HG03159 (cell line): Measurements from ENCODE around the gene ADAMTSL2.

ENCODE experiments used
- ATAC-seq: cut with Tn5 transposase; IDR thresholded peaks from one replicate; pipeline ENCODE4 v1.9.1; 2021; ENCODE audit warnings: mild to moderate bottlenecking, moderate library complexity; ENCODE audit not compliant: unreplicated experiment

The ADAMTSL2 gene

DNA sequence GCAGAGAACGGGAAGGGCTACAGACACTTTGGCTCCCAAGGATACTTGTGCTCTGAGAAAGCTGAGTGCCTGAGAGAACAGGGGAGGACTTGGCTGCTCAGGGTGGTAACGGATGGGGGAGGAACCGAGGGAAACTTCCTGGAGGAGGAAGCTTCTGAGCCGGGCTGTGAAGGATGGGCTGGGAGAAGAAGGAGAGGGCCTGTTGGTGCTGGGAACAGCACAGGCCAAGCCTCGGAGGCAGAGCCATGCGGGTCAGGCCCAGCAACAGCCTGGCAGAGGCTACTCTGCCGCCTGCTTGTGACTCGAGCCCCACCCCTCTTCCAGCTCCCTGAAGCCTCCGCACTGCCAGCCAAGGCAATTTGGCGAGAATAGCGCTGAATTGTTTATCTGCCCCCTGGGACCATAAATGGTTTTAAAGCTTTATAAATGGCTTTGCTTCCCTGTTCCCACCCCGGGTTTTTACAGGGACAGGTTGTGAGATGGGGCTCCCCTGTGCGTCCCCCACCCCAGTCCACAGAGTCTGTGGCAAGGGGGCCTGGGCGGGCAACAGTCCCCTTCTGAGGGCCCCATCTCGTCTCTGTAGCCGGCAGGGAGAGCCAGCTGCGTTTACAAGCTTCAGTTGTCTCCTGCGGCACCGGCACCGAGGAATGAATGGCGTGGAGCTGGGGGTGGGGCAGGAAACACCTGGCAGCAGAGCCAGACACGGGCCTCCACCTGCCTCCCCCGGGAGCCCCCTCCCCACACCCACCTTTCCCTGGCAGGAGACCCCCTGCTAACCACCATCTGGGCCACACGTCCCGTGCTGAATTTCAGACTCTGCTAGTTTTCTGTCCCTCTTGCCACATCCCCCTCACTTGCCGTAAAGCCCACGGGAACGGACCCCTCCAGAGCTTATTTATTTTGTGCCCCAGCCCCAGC, 50.3 kb downstream of the ADAMTSL2 start:
- ATAC-seq, result no peak

DNA sequence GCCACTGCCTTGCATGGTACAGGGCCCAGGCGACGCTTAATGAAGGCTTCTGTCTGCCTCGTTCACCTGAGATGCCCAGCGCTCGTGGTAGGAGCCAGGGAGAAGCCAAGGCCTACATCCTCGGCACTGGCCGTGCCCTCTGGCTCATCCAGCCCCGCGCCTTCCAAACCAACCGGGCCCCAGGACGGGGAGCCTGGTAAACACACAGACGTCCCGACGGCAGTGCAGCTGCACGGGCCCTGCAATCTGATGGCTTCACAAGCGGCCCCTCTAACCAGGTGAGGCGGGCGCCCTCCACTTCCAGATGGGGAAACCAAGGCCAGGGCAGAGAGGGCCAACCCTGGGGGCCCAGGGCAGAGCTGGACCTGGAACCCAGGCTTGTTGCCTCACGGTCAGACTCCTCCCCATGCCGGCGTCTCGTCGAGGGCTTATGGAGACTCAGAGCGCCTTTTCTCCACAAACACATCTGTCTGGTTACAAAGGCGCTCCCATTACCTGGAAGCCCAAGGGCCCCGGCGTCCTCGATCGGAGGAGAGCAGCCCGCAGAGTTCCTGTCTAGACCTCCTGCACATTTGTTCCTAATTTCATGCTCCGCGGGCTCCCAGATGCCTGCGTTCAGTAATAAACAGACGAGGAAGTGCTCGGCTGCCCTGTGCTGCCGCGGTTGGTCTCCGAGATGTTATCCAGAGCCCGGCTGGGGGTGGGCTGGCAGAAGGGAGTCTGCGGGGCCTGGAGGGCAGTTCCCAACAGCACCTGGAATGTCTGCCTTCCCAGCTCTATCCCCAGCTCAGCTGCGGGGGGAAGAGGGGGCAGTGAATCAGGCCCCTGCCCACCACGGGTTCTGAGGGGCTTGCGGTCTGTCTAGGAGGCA, 51.2 kb downstream of the ADAMTSL2 start:
- ATAC-seq, result no peak

DNA sequence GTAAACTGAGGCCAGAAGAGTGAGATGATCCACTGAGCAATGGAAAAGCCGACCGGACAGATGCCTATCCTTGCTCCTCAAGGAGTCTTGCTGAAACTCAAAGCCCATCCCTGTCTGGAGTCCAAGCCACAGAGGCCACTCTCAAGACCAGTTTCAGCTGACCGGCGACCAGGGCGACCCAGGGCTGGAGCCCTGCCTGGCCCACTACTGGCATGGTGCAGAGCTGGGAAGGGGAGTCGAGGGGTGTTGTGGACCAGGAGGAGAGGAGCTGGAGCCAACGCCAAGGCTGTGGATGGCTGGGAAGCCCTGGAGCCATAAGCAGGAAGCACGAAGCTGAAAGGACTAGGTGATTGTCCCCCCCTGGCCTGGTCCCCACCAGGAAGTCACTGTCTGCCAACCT, 52.5 kb downstream of the ADAMTSL2 start:
- no peak for ATAC-seq

DNA sequence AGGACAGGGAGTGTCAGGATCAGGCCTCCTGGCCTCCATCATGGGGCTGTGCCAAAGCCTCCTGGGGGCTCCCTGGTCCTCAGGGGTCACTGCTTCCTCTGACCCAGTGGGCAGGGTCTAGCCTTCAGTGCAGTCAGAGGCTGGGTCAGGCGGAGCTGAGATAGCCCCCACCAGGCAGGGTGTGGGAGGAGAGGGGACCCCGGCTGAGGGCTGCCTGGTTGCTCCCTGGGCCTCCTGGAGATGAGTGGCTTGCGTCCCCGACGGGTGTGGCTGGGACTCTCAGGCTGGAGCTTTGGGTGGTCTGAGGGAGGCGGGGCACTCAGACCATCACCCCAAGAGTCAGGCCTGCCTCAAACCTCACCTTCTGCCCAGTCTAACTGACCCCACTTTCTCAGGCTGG, 53.0 kb downstream of the ADAMTSL2 start:
- ATAC-seq, result no peak

DNA sequence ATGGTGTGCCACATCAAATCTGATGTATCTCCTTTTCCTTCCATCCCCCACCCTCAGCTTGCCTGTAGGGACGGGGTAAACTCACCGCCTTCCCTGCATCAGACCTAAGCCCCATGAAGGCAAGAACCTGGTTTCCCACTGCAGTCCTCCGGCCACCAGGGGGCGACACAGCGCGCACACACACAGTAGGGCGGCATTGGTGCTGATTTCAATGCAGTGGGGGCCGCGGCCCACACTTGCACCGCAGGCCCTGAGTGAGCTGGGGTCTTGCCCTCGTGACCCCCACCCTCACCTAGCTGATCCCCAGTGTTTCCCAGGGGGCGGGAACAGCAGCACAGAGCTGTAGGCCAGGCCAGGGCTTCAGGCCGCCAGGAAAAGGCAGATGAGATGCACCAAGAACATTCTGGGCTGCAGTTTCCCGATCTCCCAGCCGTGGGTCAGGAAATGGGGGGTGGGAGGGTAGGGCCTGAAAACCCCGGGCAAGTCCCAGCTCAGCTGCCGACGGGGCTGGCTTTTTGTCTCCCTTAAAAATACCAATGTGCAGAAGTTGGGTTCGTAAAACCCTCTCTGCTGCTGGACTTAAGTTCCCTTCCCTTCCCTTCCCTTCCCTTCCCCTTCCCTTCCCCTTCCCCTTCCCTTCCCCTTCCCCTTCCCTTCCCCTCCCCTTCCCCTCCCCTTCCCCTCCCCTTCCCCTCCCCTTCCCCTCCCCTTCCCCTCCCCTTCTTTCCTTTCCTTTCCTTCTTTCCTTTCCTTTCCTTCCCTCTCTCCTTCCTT, 55.1 kb downstream of the ADAMTSL2 start:
- no peak for ATAC-seq

DNA sequence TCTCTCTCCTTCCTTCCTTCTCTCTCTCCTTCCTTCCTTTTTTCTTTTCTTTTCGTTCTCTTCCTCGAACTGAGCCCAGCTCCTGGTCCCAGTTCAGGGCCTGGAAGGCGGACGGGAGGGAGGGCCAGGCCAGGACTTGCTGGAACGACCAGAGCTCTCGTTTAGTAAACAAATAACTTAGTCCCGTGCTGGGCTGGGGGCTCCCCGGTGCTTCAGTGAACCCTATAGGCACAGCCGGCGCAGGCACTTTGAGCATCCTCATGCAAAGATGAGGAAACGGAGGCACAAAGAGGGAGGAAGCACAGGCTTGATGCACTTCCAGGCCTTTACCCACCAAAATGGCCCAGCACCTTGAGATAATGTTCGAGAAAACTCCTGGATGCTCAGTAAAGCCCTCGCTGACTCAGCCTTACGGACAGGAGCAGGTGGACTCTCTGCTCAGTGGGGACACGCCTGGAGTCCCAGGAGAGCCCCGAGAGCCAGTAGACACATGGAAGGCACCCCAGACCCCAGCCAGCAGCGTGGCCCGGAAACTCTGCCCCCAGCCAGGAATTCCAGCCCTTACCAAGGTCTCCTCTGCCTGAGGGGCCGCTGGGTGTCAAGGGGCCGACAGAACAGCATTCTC, 55.8 kb downstream of the ADAMTSL2 start:
- ATAC-seq, result no peak

DNA sequence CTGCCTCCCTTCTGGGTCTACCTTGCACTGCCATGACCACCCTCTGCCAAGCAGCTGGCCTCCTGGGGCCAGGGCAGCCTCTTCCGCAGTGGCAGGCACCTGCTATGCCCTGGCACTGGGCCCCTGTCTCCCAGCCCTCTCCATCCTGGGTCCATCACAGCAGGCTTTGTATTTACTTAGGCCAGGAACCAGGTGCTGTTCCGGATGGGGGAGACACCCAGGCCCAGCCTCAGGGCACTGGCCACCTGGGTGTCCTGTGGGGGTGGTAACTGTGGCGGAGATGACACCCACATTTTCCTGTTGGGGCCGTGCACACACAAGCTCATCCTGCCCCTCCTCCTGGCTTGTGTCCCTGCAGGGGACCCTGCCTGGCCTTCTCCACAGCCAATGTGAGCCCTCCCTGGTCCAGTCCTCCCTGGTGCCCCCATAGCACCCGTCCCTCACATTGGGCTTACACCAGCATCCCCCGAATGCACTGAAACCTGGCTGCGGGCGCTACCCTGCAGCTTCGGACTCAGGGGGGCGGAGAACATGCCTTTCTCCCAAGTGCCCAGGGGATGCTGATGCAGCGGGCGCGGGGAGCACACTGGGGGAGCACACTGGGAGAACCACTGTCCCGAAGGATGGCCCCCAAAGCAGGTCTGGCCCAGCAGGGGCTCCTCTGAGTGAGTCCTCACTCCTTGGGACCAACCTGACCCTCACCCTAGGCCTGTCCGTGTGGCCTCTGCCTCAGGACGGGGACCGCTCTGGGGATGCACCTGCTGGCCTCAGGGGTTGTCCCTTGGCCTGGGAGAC, 56.8 kb downstream of the ADAMTSL2 start:
- ATAC-seq, result no peak

DNA sequence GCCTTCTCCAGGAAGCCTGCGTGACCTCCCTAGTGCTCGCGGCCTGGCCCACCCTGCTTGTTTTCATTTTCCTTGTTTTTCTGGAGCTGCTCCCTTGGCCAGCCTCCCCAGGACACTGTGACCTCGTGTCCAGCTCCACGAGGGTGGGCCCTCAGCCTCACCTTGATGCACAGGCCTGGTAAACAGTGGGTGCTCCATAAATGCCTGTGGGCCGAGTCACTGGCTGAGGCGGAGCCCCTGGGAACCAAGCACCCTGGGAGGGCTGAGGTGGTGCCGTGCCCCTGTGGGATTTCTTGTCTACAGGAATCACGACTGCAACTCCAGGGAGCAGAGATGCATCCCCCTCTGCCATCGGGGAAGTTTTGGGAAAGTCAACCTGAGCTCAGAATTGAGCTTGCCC, 57.5 kb downstream of the ADAMTSL2 start:
- no peak for ATAC-seq

DNA sequence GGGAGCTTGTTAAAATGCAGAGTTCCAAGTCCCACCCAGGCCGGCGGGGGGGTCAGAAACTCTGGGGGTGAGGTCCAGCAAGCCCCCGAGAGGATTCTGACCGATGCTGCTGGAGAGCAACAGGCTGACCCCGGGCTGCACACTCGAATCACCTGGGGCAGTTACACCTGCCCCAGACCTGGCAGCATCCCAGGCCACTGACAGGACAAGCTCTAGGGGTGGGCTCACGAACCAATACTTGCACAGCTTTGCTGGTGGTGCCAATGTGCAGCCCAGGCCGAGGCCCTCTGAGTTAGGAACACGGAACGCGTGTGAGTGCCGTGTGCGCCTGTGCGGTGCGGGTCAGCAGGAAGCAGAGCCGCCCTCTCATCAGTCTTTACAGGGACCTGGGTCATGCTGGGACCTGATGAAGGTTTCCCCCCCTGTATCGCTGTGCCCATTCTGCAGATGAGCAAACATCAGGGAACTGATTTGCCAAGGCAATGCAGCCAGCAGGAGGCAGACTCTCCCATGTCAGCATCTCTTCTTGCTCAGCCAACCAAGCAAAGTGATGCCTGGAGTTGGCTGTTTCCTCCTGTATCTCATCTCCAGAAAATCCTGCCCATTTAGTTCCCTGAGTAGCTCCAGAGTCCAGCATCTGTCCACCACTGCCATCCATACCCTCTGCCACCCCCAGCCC, 58.4 kb downstream of the ADAMTSL2 start:
- ATAC-seq, result no peak

DNA sequence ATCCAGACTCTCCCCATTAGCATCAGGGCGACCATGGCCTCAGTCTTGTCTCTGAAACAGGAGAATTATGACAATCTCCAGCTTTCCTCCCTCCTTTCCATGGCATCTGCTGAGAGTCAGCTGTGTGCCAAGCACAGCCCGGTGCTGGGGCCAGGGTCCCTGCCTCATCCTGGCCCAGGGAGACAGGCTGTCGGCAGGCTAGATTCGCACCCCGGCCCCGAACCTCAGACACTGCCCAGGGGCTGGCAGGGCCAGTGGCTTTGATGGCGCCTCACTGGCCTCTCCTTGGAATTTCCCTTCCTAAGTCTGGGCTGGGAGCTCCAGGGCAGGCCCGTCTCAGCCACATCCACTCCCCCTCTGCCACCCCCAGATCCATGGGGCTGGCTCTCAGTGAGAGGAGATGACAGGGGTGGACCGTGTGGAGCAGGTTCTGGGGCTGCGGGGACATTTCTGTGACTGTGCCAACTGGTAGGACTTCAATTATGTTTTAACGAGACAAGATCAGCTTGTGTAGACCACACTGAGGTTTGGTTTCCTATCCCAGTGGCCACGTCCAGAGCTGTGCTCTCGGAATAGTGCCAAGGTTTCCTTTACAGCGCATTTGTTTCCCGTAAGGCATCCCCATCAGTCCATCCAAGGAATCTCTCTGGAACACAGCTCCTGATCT, 59.2 kb downstream of the ADAMTSL2 start:
- ATAC-seq, result no peak

DNA sequence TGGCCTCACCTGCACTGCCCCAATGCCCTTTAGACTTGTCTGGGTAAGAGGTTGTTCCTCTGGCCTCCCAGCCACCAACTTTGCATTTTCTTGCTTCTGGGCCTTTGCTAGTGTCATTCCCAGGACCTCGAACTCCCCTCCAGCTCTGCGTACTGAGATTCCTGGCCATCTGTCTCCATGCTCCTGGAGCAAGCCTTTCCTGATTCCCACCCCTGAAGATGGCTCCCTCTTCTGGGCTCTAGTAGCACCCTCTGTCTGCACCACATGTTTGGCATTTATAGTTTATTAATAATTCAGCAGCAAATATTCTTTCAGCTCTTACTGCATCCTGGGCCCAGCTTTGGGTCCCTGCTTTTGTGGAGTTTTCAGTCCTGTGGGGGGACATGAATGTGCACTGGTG, 59.8 kb downstream of the ADAMTSL2 start:
- no peak for ATAC-seq

DNA sequence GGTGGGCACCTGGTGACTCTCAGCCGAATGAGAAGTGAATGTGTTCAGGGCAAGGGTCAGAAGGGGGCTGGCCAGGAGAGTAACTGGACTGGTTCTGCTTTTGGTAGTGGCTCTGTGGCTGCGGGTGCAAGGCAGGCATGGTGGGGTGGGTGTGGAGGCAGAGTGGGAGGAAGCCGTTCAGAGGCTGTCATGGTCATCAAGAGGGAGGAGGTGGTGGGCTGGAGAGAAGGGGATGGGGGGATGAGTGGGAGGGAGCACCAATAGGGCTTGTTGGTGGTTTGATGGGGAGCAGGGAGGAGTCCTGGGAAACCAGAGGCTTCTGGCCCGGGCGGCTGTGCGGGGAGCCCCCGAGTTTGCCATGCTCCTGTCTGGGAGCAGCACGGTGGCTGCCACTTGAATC, 61.4 kb downstream of the ADAMTSL2 start:
- no peak for ATAC-seq

DNA sequence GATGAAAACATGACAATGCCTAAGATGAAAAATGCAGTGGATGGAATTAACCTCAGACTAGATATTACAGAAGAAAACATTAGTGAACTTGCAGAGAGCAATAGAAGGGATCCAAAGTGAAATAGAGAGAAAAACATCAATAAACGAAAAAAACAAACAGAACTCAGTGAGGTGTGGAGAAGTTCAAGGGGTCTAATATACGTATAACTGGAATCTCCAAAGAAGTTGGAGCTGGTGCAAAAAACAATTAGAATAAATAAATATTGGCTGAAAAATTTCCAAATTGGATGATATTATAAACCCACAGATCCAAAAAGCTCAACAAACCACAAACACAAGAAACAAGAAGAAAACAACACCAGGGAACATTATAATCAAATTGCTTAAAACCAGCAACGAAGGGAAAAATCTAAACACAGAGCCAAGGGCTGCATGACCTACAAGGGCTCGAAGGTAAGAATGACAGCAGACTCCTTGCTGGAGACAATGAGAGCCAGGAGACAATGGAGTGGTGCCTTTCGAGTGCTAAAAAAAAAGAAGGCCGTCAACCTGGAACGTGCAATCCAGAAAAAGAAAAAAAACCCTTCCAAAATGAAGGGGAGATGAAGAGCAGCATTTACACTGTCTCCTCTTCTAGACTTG, 62.9 kb downstream of the ADAMTSL2 start:
- ATAC-seq, result no peak

DNA sequence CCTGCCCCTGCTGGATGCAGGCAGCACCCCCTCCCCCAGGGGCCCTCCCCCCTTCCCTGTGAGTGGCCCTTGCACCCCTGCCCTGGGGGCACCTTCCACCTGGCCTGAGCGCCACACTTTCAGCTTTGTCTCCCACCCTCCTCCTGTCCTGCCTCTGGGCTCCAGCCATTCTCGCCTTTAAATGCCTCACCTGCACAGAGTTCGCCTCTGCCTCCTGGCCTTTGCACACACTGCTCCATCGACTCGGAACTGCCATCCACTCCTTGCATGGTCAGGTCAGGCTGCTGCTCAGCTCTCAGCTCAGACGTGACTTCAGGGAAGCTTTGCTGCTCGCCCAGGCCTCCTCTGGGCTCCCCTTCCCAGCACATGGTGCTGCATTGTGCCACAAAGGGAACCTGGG, 64.5 kb downstream of the ADAMTSL2 start:
- no peak for ATAC-seq

DNA sequence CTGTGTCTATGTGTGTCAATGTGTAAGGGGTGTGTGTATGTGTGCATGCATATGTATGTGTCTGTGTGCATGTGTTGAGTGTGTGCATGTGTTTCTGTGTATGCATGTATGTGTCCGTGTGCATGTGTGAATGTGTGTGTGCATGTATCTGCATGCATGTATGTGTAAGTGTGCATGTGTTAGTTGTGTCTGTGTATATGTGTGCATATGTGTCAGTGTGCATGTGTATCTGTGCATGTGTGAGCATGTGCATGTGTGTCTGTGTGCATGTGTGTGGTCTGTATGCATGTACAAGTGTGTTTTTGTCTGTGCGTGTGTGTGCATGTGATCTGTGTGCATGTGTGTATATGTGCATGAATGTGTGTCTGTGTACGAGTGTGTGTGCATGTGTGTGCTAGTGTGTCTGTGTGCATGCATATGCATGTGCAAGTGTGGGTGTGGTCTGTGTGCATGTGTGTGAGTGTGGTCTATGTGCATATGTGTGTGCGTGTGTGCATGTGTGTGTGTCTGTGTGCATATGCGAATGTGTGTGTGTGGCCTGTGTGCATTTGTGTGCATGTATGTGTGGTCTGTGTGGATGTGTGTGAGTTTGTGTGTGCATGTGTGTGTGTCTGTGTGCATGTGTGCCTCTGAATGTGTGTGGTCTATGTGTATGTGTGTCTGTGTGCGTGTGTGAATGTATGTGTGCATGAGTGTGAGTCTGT, 65.1 kb downstream of the ADAMTSL2 start:
- ATAC-seq, result no peak

DNA sequence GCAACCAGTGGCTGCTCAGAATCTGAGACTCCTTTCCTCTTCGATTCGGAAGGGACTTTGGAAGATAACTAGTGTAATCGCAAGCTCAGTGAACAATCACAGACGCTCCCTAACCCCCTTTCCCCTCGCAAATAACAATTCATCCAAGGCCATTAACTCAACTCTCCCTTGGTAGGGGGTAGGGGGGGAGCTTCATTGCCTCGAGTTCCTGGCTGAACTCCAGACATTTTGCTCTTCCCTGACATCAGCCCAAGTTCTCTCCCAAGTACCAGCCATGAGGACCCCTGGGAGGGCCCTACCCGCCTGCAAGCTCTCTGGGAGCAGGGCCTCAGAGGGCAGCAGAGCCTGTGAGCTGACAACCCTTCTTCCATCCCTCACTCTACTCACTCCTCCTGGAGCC, 66.2 kb downstream of the ADAMTSL2 start:
- no peak for ATAC-seq

DNA sequence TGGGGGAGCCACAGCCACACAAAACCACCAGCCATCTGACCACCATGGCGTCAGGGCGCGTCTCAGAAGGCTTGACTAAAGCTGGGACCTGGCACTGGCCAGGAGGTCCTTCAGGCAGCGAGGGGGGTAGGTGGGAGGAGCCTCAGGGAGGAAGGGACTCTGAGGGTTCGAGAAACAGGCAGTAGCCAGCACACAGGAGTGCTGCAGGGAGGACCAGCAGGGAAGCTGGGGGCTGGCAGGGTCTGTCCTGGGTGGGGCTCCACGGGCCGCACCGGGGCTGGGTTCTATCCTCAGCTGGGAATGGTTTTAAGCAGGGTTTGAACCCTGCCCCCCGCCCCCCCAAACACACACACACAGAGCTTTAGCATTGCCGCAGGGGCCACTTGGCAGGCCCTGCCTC, 67.2 kb downstream of the ADAMTSL2 start:
- ATAC-seq, result no peak

DNA sequence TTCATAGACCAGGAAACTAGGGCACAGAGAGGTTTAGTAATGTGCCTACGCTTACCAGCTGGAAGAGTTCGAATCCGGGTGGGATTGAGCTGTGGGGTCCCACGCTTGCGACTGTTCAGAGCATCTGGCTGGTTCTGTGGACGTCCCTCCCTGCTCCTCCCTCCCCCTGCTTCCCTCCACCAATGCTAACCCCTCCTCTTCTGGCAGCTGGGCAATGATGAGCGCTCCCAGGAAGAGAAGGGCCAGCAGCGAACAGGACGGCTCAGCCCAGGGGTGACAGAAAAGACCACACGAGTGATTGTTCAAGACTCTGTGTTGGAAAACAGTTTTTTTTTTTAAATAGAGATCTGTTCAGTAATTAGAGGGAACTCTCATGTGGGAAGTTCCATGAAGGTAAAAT, 67.8 kb downstream of the ADAMTSL2 start:
- no peak for ATAC-seq
